ENCODE data around the gene GSG1L.

GSG1L gene

GRCh38 chr16:27775254-27775653 lies 288.3 kb downstream of the GSG1L start:
- CTCF ChIA-PET = no interaction called here
- POLR2A ChIA-PET = no interaction called here
- DNase-seq (ENCODE audit: extremely low spot score) = no peak
- no peak for TF ChIP-seq FOXK2 (IDR thresholded peaks at IDR 0.05)
- no peak for TF ChIP-seq HDGF (IDR thresholded peaks at IDR 0.05; ENCODE audit: borderline replicate concordance)
- no peak for TF ChIP-seq TARDBP (IDR thresholded peaks at IDR 0.05)
- TF ChIP-seq L3MBTL2 (conservative IDR thresholded peaks at IDR 0.05) = no peak
- TF ChIP-seq LEF1 (IDR thresholded peaks at IDR 0.05; ENCODE audit: borderline replicate concordance) = no peak
- no peak for TF ChIP-seq SUZ12 (IDR thresholded peaks at IDR 0.05)
- TF ChIP-seq ZNF384 (IDR thresholded peaks at IDR 0.05) = no peak
- no peak for TF ChIP-seq ELF4 (IDR thresholded peaks at IDR 0.05)
- TF ChIP-seq CTBP1 (IDR thresholded peaks at IDR 0.05; ENCODE audit: borderline replicate concordance) = no peak
- TF ChIP-seq NFRKB (IDR thresholded peaks at IDR 0.05) = no peak
- TF ChIP-seq FOXM1 (IDR thresholded peaks at IDR 0.05; ENCODE audit: borderline replicate concordance) = no peak
- no peak for TF ChIP-seq FOXA1 (IDR thresholded peaks at IDR 0.05)
- TF ChIP-seq ARNT (IDR thresholded peaks at IDR 0.05) = no peak
- no peak for TF ChIP-seq BHLHE40 (IDR thresholded peaks at IDR 0.05; ENCODE audit: borderline replicate concordance)
- no peak for TF ChIP-seq PKNOX1 (IDR thresholded peaks at IDR 0.05)
- TF ChIP-seq SP1 (IDR thresholded peaks at IDR 0.05) = no peak

- TF ChIP-seq ZNF384 (IDR thresholded peaks at IDR 0.05) (no peak), ARNT (IDR thresholded peaks at IDR 0.05) (no peak), HDGF (IDR thresholded peaks at IDR 0.05; ENCODE audit: borderline replicate concordance) (no peak), BHLHE40 (IDR thresholded peaks at IDR 0.05; ENCODE audit: borderline replicate concordance) (no peak), CTBP1 (IDR thresholded peaks at IDR 0.05; ENCODE audit: borderline replicate concordance) (no peak), FOXA1 (IDR thresholded peaks at IDR 0.05) (no peak), SUZ12 (IDR thresholded peaks at IDR 0.05) (no peak), LEF1 (IDR thresholded peaks at IDR 0.05; ENCODE audit: borderline replicate concordance) (no peak), NFRKB (IDR thresholded peaks at IDR 0.05) (no peak), TARDBP (IDR thresholded peaks at IDR 0.05) (no peak), L3MBTL2 (conservative IDR thresholded peaks at IDR 0.05) (no peak), ELF4 (IDR thresholded peaks at IDR 0.05) (no peak), FOXK2 (IDR thresholded peaks at IDR 0.05) (no peak), FOXM1 (IDR thresholded peaks at IDR 0.05; ENCODE audit: borderline replicate concordance) (no peak), SP1 (IDR thresholded peaks at IDR 0.05) (no peak), PKNOX1 (IDR thresholded peaks at IDR 0.05) (no peak)
- DNase-seq (ENCODE audit: extremely low spot score) = no peak
- ChIA-PET POLR2A (no interaction called here), CTCF (no interaction called here)
These were observed 288.7 kb downstream of the GSG1L start for GRCh38 chr16:27774779-27775178.

- DNase-seq (ENCODE audit: extremely low spot score) = no peak
- TF ChIP-seq TARDBP (IDR thresholded peaks at IDR 0.05) = no peak
- no peak for TF ChIP-seq ZNF384 (IDR thresholded peaks at IDR 0.05)
- TF ChIP-seq LEF1 (IDR thresholded peaks at IDR 0.05; ENCODE audit: borderline replicate concordance) = no peak
- no peak for TF ChIP-seq ARNT (IDR thresholded peaks at IDR 0.05)
- no peak for TF ChIP-seq SP1 (IDR thresholded peaks at IDR 0.05)
- TF ChIP-seq HDGF (IDR thresholded peaks at IDR 0.05; ENCODE audit: borderline replicate concordance) = no peak
- no peak for TF ChIP-seq SUZ12 (IDR thresholded peaks at IDR 0.05)
- TF ChIP-seq NFRKB (IDR thresholded peaks at IDR 0.05) = no peak
- TF ChIP-seq FOXA1 (IDR thresholded peaks at IDR 0.05) = no peak
- TF ChIP-seq PKNOX1 (IDR thresholded peaks at IDR 0.05) = no peak
- TF ChIP-seq CTBP1 (IDR thresholded peaks at IDR 0.05; ENCODE audit: borderline replicate concordance) = no peak
- no peak for TF ChIP-seq BHLHE40 (IDR thresholded peaks at IDR 0.05; ENCODE audit: borderline replicate concordance)
- no peak for TF ChIP-seq FOXK2 (IDR thresholded peaks at IDR 0.05)
- no peak for TF ChIP-seq ELF4 (IDR thresholded peaks at IDR 0.05)
- no peak for TF ChIP-seq FOXM1 (IDR thresholded peaks at IDR 0.05; ENCODE audit: borderline replicate concordance)
- TF ChIP-seq L3MBTL2 (conservative IDR thresholded peaks at IDR 0.05) = no peak
- ChIA-PET CTCF (no interaction called here), POLR2A (no interaction called here)
These were observed 290.2 kb downstream of the GSG1L start for GRCh38 chr16:27773344-27773743.

DNA sequence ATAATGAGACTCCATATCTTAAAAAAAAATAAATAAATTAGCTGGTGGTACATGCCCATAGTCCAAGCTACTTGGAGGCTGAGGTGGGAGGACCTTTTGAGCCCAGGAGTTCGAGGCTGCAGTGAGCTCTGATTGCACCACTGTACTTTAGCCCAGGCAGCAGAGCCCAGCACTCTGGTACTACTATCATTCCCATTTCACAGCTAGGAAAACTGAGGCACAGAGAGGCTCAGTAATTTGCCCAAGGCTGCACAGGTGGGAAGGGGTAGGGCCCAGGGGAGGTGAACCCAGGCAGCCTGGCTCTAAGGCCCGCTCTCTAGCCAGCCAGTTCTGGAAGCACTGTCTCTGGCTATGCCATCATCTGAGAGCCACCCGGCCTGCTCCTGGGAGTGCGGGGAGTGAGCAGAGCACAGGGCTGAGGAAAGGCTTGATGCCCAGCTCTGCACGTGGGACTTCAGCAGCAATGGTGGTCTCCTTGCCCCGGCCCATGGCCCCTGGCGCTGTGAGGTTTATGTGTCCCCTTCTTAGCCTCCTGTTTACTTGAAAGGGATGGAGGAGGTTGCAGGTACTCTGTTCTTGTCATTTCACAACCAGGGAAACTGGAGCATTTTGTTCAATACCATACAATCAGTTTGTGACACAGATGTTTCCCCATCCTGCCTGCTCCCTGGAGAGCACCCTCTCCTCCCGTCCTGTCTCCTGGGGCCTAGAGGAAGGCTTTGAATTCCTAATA lies 291.3 kb downstream of the GSG1L start:
- DNase-seq (ENCODE audit: extremely low spot score) = no peak
- no peak for TF ChIP-seq FOXK2 (IDR thresholded peaks at IDR 0.05)
- no peak for TF ChIP-seq SUZ12 (IDR thresholded peaks at IDR 0.05)
- TF ChIP-seq FOXA1 (IDR thresholded peaks at IDR 0.05) = no peak
- TF ChIP-seq ZNF384 (IDR thresholded peaks at IDR 0.05) = no peak
- TF ChIP-seq L3MBTL2 (conservative IDR thresholded peaks at IDR 0.05) = no peak
- CTCF ChIA-PET = interaction anchor here (1.3 kb wide), 1 partner anchor 132 kb away, joined by 3 read pairs; no protein-coding TSS in a partner anchor
- POLR2A ChIA-PET = no interaction called here

GRCh38 chr16:27771201-27771910 lies 292.2 kb downstream of the GSG1L start:
- no peak for TF ChIP-seq ELF4 (IDR thresholded peaks at IDR 0.05)
- no peak for TF ChIP-seq CTBP1 (IDR thresholded peaks at IDR 0.05; ENCODE audit: borderline replicate concordance)
- no peak for TF ChIP-seq BHLHE40 (IDR thresholded peaks at IDR 0.05; ENCODE audit: borderline replicate concordance)
- no peak for TF ChIP-seq HDGF (IDR thresholded peaks at IDR 0.05; ENCODE audit: borderline replicate concordance)
- no peak for TF ChIP-seq ZNF384 (IDR thresholded peaks at IDR 0.05)
- TF ChIP-seq TARDBP (IDR thresholded peaks at IDR 0.05) = no peak
- no peak for TF ChIP-seq SUZ12 (IDR thresholded peaks at IDR 0.05)
- no peak for TF ChIP-seq PKNOX1 (IDR thresholded peaks at IDR 0.05)
- no peak for TF ChIP-seq L3MBTL2 (conservative IDR thresholded peaks at IDR 0.05)
- TF ChIP-seq SP1 (IDR thresholded peaks at IDR 0.05) = no peak
- no peak for TF ChIP-seq ARNT (IDR thresholded peaks at IDR 0.05)
- ChIA-PET CTCF (interaction anchor here (1.3 kb wide), 1 partner anchor 132 kb away, joined by 3 read pairs; no protein-coding TSS in a partner anchor), POLR2A (no interaction called here)
- DNase-seq (ENCODE audit: extremely low spot score) = no peak
